Large intestine (tissue), 12 donors: ENCODE data around the gene SMAD7. TPM values are rescaled to one million over a fixed set of nuclear protein-coding genes. Genes with fewer than 3 reads are reported as not detected.

Experiments used
- DNase-seq, 2 donors: peaks; one replicate each; pipeline versions ENCODE4 v3.0.0 to v3.0.0-alpha.2; 2013
- H3K27ac ChIP-seq: one replicate; pipeline ENCODE4 v1.5.1; 2013; ENCODE audit warnings: low read length
- H3K27me3 ChIP-seq: 2 replicates; pipeline ENCODE4 v1.6.1; 2013; ENCODE audit warnings: low read length; ENCODE audit not compliant: control insufficient read depth, insufficient read depth
- H3K36me3 ChIP-seq: 2 replicates; pipeline ENCODE4 v1.6.1; 2013; ENCODE audit warnings: low read length; ENCODE audit not compliant: control insufficient read depth, insufficient read depth
- H3K4me1 ChIP-seq: one replicate; pipeline ENCODE4 v1.6.1; 2013; ENCODE audit warnings: low read length; ENCODE audit not compliant: control insufficient read depth, insufficient read depth
- H3K4me3 ChIP-seq: one replicate; pipeline ENCODE4 v1.5.1; 2013; ENCODE audit warnings: low read length
- H3K9me3 ChIP-seq: one replicate; pipeline ENCODE4 v1.6.1; 2013; ENCODE audit warnings: mild to moderate bottlenecking, low read depth, low read length, moderate library complexity; ENCODE audit not compliant: control insufficient read depth
- WGBS: methylation state at CpG from one replicate; pipeline ENCODE4 v1.1.5; 2013; ENCODE audit warnings: low lambda C conversion rate; ENCODE audit not compliant: insufficient coverage; 5-methylcytosine and 5-hydroxymethylcytosine counted together
- long read RNA-seq, 11 donors: transcript quantifications; one replicate each; lab custom pipeline, GENCODE V29; 2026
- polyA plus RNA-seq: library from polyadenylated mRNA; unstranded; fragments of 120-200 nt; gene quantifications from one replicate; pipeline ENCODE4 v1.2.1, GENCODE V29; 2013

SMAD7 gene
- 59.4 TPM for polyA plus RNA-seq
- long read RNA-seq, donor 1, full-length matches to known transcripts, result 6 of 6 reads
- long read RNA-seq, donor 1, partial matches to known transcripts, result 0 of 6 reads
- long read RNA-seq, donor 1, other reads (novel, unspliced or antisense), result 0 of 6 reads
- long read RNA-seq, donor 2, full-length matches to known transcripts, result 19 of 19 reads
- long read RNA-seq, donor 2, partial matches to known transcripts, result 0 of 19 reads
- long read RNA-seq, donor 2, other reads (novel, unspliced or antisense), result 0 of 19 reads
- long read RNA-seq, donor 3, result 0 reads
- long read RNA-seq, donor 4, full-length matches to known transcripts, result 4 of 4 reads
- long read RNA-seq, donor 4, partial matches to known transcripts, result 0 of 4 reads
- long read RNA-seq, donor 4, other reads (novel, unspliced or antisense), result 0 of 4 reads
- long read RNA-seq, donor 5, full-length matches to known transcripts, result 3 of 3 reads
- long read RNA-seq, donor 5, partial matches to known transcripts, result 0 of 3 reads
- long read RNA-seq, donor 5, other reads (novel, unspliced or antisense), result 0 of 3 reads
- long read RNA-seq, donor 6, full-length matches to known transcripts, result 19 of 19 reads
- long read RNA-seq, donor 6, partial matches to known transcripts, result 0 of 19 reads
- long read RNA-seq, donor 6, other reads (novel, unspliced or antisense), result 0 of 19 reads
- long read RNA-seq, donor 7, full-length matches to known transcripts, result 3 of 3 reads
- long read RNA-seq, donor 7, partial matches to known transcripts, result 0 of 3 reads
- long read RNA-seq, donor 7, other reads (novel, unspliced or antisense), result 0 of 3 reads
- long read RNA-seq, donor 8, full-length matches to known transcripts, result 13 of 13 reads
- long read RNA-seq, donor 8, partial matches to known transcripts, result 0 of 13 reads
- long read RNA-seq, donor 8, other reads (novel, unspliced or antisense), result 0 of 13 reads
- long read RNA-seq, donor 9, full-length matches to known transcripts, result 6 of 6 reads
- long read RNA-seq, donor 9, partial matches to known transcripts, result 0 of 6 reads
- long read RNA-seq, donor 9, other reads (novel, unspliced or antisense), result 0 of 6 reads
- long read RNA-seq, donor 10, full-length matches to known transcripts, result 15 of 15 reads
- long read RNA-seq, donor 10, partial matches to known transcripts, result 0 of 15 reads
- long read RNA-seq, donor 10, other reads (novel, unspliced or antisense), result 0 of 15 reads
- long read RNA-seq, donor 11, full-length matches to known transcripts, result 5 of 5 reads
- long read RNA-seq, donor 11, partial matches to known transcripts, result 0 of 5 reads
- long read RNA-seq, donor 11, other reads (novel, unspliced or antisense), result 0 of 5 reads

GRCh38 chr18:48950536-48951447 is at the start of gene SMAD7:
TSS of gene SMAD7 (minus strand) at chr18:48950965. CDS start at chr18:48950424, 541 bp downstream.
- Histone ChIP-seq H3K4me1 (peaks cover 23% of the 10 kb centered on the region), H3K36me3 (peaks cover 25% of the 10 kb centered on the region), H3K27me3 (no peaks in the 10 kb centered on the region), H3K4me3 (peak within 1 kb of the TSS; percentile 84), H3K27ac (peak within 1 kb of the TSS; percentile 91), H3K9me3 (no peaks in the 10 kb centered on the region)
- DNase-seq, result peak in 1 of 2 donors; percentile 55
- WGBS, result no CpG with 5 or more reads among the region's 71 CpGs

- H3K36me3 ChIP-seq, result no peaks in the 10 kb centered on the region
- no peak for DNase-seq
- H3K27ac ChIP-seq, result no peak overlapping the region
- no peak overlapping the region for H3K4me3 ChIP-seq
- no peaks in the 10 kb centered on the region for H3K9me3 ChIP-seq
- H3K27me3 ChIP-seq, result no peaks in the 10 kb centered on the region
- H3K4me1 ChIP-seq, result peaks cover 14% of the 10 kb centered on the region
- WGBS, result 78% methylated on average over 3 of the region's 11 CpGs
Observed at GRCh38 chr18:48999569-48999968, 48.8 kb upstream of the SMAD7 start.

- no peak for DNase-seq
- WGBS, result no CpG with 5 or more reads among the region's 17 CpGs
- H3K4me3 ChIP-seq, result no peak overlapping the region
- H3K27me3 ChIP-seq, result no peaks in the 10 kb centered on the region
- H3K27ac ChIP-seq, result no peak overlapping the region
- peaks cover 26% of the 10 kb centered on the region for H3K4me1 ChIP-seq
- H3K36me3 ChIP-seq, result no peaks in the 10 kb centered on the region
- no peaks in the 10 kb centered on the region for H3K9me3 ChIP-seq
Observed at GRCh38 chr18:48997985-48998831, 47.4 kb upstream of the SMAD7 start.

- WGBS, result no CpG with 5 or more reads among the region's 6 CpGs
- peaks cover 32% of the 10 kb centered on the region for H3K4me1 ChIP-seq
- no peaks in the 10 kb centered on the region for H3K36me3 ChIP-seq
- DNase-seq, result no peak
- no peaks in the 10 kb centered on the region for H3K27me3 ChIP-seq
- no peaks in the 10 kb centered on the region for H3K9me3 ChIP-seq
- peak overlapping the region; percentile 5 for H3K27ac ChIP-seq
- no peak overlapping the region for H3K4me3 ChIP-seq
Observed at GRCh38 chr18:48997681-48997984, 46.9 kb upstream of the SMAD7 start.

- no peak overlapping the region for H3K4me3 ChIP-seq
- no peaks in the 10 kb centered on the region for H3K36me3 ChIP-seq
- H3K27me3 ChIP-seq, result no peaks in the 10 kb centered on the region
- H3K4me1 ChIP-seq, result peaks cover 38% of the 10 kb centered on the region
- peak overlapping the region; percentile 66 for H3K27ac ChIP-seq
- no CpG with 5 or more reads among the region's 8 CpGs for WGBS
- no peaks in the 10 kb centered on the region for H3K9me3 ChIP-seq
- peak; percentile 61 to 84 for DNase-seq
Observed at GRCh38 chr18:48996901-48997463, 46.2 kb upstream of the SMAD7 start.

- Histone ChIP-seq H3K27me3 (no peaks in the 10 kb centered on the region), H3K27ac (no peak overlapping the region), H3K4me1 (peaks cover 38% of the 10 kb centered on the region), H3K36me3 (no peaks in the 10 kb centered on the region), H3K9me3 (no peaks in the 10 kb centered on the region), H3K4me3 (no peak overlapping the region)
- WGBS, result no CpG with 5 or more reads among the region's 4 CpGs
- DNase-seq, result no peak
Observed at GRCh38 chr18:48996041-48996440, 45.3 kb upstream of the SMAD7 start.

GRCh38 chr18:48994926-48995835 is 44.4 kb upstream of the SMAD7 start:
- Histone ChIP-seq H3K9me3 (no peaks in the 10 kb centered on the region), H3K36me3 (no peaks in the 10 kb centered on the region), H3K27ac (no peak overlapping the region), H3K4me3 (no peak overlapping the region), H3K27me3 (no peaks in the 10 kb centered on the region), H3K4me1 (peaks cover 45% of the 10 kb centered on the region)
- no CpG with 5 or more reads among the region's 20 CpGs for whole genome bisulfite sequencing
- no peak for DNase-seq

GRCh38 chr18:48994044-48994651 is 43.4 kb upstream of the SMAD7 start:
- H3K9me3 ChIP-seq, result no peaks in the 10 kb centered on the region
- peaks cover 53% of the 10 kb centered on the region for H3K4me1 ChIP-seq
- 52% methylated on average over 5 of the region's 15 CpGs for WGBS
- H3K27me3 ChIP-seq, result no peaks in the 10 kb centered on the region
- H3K36me3 ChIP-seq, result no peaks in the 10 kb centered on the region
- peak in 1 of 2 donors; percentile 62 for DNase-seq
- H3K27ac ChIP-seq, result no peak overlapping the region
- H3K4me3 ChIP-seq, result no peak overlapping the region
